LoVo (cell line): Measurements from ENCODE around the gene GRIK5.

Experiments
- DNase-seq: peaks from one replicate; pipeline ENCODE4 v3.0.0-alpha.2; 2016; ENCODE audit warnings: low spot score

GRIK5 gene

DNA sequence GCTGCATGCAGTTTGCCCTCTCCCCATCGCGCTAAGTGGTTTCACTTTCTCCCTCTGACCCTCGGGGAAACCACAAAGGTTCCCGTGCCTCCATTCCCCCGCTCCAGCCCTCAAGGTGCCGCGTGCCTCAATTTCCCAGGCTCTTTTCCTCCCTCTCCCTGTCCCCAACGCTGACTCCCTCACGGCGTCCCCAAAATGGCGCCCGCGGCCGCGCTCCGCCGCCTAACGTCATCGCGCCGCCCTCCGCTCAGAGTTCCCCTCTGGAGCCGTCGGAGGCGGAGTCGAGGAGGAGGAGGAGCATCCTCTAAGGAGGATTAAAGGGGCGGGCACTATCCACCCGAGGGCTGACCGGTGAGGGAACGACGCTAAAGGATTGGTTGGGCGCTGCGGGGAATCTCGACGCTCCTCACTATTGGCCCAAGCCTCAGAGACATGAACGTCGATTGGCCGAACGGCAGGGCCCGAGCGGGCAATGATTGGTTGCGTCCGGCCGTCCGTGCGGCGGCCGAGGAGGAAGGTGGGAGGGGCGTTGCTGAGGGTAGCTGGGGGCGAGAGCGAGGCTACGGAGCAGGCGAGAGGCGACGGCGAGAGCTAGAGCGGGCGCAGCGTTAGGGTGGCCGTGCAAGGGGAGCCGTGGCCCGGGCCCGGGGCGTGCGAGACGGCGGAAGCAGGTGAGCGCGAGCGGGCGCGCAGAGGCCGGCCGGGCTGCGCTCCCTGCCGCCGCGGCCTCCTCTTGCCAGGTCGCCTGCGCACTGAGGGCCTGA, 5.8 kb upstream of the GRIK5 start, which contains the start of gene ZNF574:
ZNF574 (plus strand) TSS at position 551 of the 764 bp plus-strand sequence. CDS start 2,441 bp downstream, outside the sequence.
- DNase-seq, result peak; percentile 99

DNA sequence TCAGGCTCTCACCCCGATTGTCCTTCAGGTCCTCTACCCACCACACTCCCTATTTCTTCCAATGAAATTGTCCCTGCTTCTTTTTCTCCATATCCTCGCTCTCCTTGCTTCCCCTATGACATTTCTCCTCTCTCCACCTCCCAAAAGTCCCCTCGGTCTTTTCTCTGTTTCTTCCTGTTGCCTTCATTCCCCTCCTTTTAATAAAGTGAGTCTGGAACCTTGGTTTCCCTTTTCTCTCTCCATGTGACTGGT, 5.3 kb upstream of the GRIK5 start:
- no peak for DNase-seq

DNA sequence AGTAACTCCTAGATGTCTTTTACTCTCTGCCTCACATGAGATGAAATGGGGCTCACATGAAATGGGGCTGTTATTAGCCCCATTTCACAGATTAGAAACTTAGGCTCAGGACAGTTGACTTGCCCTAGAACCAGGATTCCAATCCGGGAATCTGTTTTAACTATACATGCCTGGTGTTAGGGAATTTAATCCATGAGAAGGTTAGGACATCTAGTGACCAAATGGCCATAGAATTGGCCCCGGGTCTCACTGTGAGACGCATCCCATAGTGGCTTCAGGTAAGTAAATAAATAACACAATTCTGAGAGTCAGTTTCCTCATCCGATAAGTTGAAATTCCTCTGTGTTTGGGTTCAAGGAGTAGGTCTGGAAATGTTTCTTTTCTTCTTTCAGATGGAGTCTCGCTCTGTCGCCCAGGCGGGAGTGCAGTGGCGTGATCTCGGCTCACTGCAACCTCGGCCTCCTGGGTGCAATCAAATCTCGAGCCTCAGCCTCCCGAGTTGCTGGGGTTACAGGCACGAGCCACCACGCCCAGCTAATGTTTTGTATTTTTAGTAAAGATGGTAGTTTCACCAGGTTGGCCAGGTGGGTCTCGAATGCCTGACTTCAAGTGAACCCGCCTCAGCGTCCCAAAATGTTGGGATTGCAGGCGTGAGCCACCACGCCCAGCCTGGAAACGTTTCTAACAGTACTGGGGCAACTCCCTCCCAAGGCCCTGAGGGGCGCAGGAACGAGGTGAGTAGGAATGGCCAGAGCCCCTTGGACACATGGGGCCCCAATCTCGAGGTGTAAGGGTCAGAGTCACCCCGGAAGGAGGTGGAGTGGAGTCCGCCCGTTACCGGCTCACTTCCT, 4.7 kb upstream of the GRIK5 start:
- peak; percentile 22 for DNase-seq

DNA sequence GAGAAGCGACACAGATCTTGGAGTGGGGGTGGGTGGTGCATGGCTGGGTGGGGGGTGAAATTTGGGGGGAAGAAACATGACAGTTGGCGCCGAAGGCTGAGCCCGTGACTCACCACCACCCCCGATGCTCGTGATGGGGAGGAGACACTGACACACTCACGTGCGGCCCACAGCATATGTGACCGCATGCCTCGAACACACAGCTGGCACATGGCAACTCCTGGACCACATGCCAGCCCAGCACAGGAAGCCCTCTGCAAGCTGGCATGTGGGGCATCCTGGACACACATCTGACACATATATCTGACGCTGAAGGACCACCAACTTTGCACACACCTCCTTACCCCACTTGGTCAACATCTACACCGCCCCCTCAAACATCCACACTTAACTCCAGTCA, 1.2 kb upstream of the GRIK5 start:
- no peak for DNase-seq

DNA sequence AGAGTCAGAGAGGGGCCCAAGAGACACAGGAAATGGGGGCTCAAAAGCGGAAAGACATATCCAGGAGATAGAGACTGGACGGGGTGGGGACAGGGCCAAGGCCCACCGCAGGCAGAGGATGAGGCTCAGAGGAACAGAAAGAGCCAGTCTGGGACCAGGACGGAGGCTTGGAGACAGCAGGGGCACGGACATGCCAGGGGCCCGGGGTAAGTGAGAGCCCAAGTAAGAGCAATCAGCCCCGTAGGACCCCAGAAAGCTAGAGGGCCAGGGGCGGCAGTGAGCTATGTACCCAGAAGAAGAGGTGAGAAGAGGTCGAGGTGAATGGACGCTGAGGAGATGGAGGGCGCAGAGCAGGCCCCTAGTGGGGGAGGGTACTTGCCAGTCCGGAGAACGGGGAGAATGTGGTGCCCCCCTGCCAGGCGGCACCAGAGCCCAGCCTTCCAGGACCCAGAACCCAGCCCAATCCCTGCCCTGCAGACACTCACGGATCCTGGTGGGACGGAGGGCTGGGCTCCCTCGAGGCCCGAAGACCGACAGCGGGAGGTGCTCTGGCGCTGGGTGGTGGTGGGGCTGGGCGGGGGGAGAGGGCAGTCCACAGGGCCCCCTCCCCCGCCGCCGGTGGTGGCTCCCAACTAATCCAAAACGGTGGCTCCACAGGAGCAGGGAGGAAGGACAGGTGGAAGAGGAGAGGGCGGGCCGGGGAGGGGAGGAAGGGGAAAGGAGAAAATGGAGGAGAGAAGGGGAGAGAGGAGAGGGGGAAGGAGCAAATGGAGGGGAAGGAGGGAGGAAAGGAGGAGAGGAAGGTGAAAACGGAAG, 1.0 kb downstream of the GRIK5 start:
- DNase-seq, result no peak

DNA sequence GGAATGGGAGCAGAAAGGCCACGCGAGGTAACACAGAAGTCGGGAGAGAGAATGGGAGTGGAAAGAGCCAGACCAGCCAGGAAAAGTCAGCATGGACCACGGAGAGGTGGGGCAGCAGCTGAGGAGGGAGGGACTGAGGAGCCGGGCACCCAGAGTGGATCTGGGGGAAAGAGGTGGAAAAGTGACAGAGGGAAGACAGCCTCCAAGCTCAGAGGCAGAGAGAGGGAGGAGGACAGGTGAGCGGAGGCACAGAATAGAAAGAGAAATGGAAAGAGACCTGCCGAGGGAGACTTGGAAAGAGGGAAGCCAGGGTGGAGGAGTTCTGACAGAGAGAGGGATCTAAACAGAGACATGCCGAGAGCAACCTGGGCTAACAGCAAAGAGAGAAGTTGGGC, 1.6 kb downstream of the GRIK5 start:
- no peak for DNase-seq

DNA sequence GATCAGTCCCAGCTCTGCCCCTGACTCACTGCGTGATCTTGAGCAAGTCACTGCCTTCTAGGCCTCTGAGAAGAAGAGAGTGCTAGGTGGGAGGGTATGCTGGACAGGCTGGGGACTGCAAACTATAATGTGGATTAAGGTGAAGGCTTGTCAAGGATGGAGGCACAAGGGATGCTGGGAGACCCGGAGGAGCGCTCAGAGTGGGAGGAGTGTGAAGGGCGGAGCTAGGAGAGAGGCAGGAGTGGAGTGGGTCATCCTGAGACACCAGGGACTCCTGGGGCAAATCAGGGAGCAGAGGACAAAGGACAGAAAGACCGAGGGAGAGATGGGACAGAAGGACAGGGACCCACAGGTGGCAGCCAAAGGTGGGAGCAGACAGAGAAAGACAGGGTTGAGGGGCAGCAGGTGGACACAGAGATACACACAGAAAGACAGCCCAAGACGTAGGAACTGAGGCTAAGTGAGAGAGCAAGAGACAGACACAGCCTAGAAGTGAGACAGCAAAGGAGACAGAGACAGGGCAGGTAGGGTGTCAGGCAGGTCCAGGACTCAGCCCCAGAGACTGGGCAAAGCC, 2.6 kb downstream of the GRIK5 start:
- DNase-seq, result no peak

DNA sequence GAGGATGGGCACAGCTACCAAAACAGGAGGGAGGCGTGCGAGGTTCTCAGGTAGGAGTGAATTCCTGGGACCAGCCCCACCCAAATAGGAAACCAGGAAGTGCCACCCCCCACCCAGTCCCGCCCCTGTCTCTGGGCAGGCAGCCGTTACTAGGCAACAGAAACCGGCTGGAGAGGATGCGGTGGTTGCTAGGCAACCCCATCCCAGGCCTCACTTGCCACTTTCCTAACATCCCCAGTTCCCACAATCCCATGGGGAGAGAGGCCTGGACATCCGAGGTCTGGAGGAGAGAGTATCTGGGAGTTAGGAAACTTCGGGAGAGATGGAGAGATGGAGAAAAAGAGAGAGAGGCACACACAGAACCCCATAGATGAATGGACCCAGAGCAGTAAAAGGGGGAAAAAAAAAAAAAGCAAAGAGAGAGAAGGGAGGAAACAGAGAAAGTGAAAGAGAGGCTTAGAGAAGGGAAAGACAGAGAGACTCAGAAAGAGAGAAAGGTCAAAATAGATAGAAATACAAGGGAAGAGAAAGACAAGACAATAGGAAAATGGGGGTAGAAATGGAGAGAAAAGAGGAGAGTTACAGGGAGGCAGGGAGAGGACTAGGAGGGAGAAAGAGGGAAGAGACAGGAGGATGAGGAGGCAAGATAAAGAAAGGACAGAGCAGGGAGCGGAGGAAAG, 3.8 kb downstream of the GRIK5 start:
- no peak for DNase-seq

DNA sequence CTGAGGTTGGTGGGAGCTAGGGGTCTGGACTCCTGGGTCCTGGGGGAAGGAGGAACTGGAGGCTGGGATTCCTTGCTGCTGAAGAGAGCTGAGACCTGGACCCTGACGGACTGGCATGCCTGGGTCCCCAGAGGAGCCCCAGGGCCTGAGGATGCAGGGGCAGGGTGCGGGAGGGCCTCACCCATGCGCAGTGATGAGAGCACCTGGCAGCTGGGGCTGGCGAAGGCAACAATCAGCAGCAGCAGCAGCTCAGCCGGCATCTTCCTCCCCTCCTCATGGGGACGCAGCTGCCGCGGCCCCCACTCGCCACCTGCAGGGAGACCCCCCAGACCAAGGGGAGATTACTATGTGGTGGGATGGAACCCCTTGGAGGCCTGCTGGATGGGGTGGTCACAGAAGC, 4.5 kb downstream of the GRIK5 start:
- no peak for DNase-seq

DNA sequence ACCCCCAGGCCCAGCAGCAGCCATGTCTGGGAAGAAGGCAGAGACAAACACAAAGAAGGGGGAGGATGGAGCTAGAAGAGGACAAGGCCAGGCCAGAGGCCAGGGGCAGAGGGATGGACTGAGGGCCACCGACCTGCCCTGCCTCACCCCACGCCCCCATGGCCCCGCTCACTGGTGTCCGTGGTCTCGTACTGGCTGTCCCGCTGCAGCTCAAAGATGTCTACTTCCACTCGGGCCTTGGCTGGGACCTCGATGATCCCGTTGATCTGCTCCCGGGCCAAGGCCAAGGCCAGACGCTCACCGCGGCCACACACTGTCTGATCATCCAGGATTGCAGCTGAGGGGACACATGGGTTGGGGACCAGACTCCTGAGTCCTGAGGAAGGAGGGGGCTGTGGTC, 5.0 kb downstream of the GRIK5 start:
- DNase-seq, result no peak

DNA sequence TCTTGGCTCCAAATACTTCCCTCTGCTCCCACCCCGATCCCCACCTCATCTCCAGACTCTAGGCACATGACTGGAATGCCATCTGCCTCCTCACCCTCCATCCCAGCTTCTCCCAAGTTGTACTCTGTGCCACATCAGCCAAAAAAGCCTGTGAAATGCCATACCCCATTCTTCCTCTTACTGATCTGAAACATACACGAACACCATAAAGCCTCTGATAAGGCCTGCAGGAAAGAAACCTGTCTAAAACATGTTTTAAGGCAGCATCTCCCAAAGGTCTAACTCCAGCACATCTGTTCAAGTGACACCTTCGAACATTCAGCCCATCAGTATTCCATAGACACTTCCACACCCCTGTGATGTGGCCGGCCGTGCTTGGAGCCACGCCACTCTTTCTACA, 5.6 kb downstream of the GRIK5 start:
- no peak for DNase-seq

DNA sequence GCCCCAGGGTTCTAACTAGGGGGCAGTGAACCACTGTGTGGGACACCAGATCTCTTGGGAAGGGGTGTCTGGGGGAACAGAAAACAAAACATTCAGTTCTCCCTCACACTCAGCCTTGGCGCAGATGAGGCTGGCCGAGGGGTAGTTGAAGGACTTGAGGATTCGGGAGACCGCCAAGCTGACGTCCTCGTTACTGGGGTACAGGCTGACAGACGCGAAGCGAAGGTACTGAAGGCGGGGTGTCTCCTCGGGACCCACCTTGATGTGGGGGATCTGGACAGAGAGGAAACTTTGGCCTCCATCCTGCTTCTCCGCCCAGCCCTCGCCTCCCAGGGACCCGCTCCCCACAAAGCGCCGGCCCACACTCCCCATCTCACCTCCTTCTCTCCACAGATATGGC, 7.6 kb downstream of the GRIK5 start:
- no peak for DNase-seq

DNA sequence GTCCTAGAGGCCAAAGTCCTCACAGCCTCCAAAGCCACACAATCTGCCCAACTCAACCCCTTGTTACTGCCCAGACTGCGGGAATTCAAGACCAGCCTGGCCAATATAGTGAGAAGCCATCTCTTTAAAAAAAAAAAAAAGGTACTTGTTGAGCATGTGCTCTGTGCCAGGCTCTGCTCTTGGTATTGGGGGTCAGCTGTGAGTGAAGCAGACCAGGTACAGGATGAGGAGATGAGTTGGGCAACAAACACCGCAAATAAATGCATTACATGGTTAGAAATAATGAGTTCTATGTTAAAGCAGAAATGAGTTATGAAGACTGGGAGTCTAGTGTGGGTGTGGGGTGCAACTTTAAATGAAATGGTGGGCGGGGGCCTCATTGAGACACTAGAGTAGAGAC, 9.9 kb downstream of the GRIK5 start:
- no peak for DNase-seq

DNA sequence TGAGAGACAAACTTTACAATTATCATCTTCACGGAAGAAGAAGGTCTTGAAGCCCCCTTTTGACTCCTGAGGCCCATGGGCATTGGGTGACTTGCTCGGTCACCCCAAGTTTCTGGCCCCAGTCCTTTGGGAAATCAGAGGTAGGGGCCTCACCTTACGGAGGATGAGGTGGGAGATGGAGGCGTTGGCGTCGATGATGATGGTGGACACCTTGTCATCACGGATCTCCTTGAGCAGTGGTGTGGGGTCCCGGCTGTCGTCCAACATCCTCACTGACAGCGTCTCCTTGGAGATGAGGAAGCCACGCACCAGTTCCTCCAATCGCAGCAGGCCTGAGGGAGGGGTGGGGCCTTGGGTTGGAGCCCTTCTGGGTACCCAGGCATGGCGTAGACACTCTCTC, 10.8 kb downstream of the GRIK5 start:
- no peak for DNase-seq

DNA sequence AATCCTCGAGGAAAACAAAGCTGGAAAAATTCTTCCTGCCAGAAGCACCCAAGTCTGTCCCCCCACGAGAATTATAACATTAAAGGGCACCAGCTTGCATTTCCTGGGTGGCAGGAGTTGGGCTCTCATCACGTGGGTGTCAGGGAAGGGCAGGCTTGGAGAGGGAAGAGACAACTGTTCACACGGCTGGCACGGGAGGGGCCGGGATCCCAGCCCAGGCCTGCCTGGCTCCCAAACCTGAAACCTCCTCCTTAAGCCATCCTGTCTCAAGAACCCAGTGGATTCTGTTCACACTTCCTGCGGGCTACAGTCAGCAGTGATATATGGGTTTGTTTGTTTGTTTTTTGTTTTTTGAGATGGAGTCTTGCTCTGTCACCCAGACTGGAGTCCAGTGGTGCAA, 12.2 kb downstream of the GRIK5 start:
- no peak for DNase-seq

DNA sequence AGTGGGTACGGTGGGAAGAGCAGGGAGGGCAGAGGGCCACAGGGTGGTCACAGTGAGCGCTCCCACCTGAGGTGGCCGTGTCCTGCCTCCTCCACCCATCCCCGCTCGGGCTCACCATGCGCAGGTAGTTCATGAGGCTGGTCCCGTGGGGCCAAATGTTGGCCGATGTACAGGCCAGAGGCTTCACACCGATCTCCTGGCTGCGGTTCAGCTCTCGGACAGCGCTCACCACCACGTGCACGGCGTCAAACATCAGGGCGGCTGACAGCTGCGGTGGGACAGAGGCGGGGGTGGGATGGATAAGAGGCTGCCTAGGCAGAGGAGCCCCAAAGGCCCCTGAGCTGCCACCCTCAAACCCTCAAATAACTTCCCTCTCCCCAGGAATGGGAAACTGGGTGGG, 15.8 kb downstream of the GRIK5 start:
- DNase-seq, result no peak

DNA sequence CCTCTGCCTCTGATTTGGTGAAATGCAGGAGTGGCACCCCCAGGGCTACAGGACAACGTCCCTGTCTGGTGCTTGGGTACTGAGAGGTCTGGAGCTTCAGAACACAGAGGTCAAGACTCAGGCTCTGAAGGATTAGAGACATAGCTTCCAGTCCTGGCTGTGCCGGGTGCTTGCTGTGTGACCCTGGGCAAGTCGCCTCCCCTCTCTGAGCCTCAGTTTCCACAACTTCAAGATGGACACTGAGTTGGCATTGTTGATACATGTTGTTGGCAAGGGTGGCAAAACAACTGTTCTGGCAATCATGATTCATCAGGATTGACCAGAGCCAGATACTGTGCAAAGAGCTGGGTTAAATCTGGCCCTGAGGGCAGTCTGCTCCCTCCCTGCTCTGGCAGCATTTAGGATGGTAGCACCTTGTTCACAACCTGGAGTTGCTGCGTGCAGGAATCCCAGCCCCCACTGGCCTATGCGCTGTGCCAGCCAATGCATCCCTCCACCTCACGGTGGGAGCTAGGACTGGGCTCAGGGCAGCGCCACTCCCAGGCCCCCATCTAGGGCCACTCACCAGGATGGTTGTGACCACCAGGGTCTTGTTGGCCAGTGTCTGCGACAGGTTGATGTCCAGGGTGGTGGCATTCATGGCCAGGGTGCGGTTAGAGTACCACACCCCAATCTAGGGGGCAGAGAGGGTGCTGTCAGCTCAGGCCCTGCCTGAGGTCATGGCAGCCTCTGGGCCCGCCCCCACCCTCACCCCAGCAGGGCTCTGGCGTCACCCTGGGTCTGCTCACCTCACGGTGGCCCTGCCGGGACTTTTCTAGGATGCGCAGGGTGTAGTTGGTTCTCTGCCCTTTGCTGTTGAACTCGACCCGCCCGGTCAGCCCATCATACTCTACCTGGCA, 16.7 kb downstream of the GRIK5 start:
- DNase-seq, result no peak

DNA sequence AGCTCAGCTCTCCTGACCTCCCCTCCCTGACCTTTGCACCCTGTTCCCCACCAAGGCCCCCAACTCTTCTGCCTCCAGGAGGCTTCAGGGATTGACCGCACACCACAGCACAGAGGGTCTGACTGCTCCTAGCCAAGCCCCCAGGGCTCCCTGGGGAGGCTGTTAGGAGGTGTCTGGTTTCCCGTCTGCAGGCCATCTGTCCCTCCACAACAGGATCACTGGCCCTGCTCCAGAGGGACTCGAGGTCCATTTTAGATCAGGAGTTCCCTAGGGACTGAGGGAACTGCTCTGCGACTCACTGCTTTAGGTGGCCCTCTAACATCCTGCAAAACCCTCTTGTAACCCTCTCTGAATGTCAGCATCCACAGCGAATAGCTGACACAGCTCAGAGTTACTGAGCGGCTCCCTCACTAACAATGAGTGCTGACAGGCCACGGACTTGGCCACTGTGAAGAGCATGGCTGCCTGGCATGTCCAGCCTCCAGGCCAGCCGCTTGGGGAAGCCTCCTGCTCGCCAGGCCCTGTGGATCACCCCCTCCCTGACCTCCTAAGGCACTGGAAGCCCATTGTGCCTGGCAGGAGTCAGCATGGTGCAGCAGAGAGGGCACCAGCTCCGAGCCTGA, 17.7 kb downstream of the GRIK5 start:
- DNase-seq, result no peak

DNA sequence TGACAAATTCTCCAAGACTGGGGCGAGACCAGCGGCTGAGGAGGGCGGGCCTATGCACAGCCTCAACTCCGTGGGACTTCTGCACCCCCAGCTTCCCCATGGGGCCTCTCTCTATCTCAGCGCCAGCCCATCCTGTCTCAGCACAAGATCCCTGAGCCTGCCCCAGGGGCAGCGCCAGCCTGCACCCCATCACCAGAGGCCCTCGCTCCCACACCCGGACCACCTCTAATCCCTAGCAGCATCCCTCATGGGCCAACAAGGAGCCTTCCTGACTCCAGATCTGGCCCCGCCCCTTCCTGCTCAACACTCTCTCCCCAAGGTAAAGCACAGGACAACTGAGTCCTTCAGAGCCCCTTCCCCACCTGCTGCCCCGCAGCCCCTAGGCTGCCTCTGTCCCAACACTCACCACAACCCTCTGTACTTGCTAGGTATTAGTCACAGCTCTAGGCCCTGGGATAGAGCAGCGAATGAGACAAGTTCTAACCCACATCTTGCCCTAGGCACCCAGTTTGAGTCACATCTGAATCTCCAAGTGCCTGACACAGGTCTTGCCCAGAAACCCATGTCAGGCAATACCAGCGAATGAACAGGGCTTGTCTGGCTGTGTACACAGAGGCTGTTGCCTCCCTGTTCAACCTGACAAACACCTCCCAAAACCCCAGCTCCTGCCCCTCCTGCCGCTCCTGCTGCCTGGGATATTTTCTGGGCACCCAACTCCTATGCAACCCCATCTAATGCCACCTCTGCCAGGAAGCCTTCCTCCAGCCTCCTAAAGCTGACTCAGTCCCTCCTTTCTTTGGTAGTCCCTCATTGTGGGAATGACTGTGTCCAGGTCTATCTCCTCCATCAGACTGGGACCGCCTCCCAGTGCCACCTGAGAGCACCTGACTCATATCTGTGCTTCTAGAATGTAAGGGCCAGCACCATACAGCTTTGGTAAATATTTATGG, 18.6 kb downstream of the GRIK5 start:
- DNase-seq, result peak; percentile 25
